Nucleus accumbens (tissue), 56 donors: ENCODE results near the gene NDUFB7.
"Not testable (repeated sequence)": the region's sequence is repeated elsewhere in the genome, so short reads cannot be mapped to it uniquely, and the experiment has no call there.

ENCODE experiments used
- DNase-seq, 56 donors: peaks; one replicate each; lab custom pipeline; 2025; lab: John Stamatoyannopoulos, UW

NDUFB7 gene

DNA sequence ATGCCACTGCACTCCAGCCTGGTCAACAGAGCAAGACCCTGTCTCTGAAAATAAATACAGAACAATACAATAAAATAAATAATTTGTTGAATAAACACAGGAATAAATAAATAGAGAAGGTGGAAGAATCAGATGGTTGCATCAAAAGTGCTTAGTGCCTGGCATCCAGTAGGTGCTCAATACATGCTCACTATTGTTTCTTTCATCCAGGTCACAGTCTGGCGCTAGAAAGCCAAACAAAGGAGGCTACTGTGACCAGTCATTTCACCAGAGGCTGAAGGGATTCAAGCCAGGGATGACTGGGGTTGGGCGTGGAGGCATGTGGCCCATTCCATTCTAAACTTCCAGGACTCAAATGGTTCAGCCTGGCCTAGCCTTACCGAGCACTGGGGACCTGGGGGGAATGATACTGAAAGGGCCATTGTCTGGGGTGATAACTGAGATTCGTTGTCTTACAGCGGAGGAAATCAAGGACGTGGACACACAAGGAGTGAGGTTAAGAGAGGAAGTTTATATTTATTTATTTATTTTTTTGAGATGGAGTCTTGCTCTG, 3.6 kb upstream of the NDUFB7 start:
- no peak for DNase-seq

DNA sequence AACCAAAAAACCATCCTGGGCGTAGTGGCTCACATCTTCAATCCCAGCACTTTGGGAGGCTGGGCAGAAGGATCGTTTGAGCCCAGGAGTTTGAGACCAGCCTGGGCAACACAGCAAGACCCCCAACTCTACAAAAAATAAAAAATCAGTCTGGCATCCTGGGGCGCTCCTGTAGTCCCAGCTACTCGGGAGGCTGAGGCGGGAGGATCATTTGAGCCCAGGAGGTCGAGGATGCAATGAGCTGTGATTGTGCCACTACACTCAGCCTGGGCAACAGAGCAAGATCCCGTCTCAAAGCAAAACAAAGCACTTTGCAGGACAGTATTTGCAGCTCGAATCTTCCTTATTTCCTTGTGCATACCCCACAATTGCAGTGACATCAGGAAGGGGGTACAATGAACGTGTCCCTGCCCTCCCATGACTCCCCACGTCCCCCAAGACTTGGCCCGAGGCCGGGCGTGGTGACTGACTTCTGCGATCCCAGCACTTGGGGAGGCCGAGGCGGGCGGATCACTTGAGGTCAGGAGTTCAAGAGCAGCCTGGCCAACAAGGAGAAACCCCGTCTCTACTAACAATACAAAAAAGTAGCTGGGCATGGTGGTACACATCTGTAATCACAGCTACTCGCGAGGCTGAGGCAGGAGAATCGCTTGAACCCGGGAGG, 870 bp downstream of the NDUFB7 start:
- no peak for DNase-seq

DNA sequence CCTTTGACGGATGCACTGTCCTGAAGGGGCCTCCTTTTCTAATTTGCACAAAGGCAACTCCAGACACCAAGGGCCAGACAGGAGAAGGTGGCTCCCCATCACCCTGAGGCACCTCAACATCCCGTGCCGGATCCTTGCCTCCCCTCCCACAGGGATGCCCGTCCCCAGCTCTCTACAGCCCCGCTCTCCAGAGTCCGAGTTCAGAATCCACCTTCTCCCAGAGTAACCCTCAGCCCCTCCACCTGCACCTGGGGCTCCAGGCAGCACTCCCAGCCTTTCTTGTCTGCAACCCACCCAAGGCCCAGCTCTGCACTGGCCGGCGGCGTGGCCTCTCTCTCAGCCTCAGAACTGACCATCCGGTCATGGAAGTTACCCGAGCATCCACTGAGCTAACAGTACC, 4.8 kb downstream of the NDUFB7 start:
- no peak for DNase-seq

DNA sequence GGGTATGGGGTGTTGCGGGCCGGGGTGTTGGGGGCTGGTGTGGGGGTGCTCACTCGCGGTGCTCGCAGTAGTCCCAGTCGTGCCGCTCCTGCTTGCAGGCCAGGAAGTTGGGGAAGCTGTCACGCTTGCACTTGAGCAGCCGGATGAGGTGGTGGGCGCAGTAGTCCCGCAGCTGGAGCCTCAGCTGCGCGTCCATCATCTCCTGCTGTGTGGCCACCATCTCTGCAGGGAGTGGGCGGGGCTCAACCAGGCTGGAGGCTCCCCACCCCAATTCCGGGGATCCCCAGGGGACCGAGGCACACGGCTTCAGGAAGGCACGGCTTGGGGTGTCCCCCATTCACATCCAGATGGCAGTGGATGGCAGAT, 5.2 kb downstream of the NDUFB7 start:
- no peak for DNase-seq

DNA sequence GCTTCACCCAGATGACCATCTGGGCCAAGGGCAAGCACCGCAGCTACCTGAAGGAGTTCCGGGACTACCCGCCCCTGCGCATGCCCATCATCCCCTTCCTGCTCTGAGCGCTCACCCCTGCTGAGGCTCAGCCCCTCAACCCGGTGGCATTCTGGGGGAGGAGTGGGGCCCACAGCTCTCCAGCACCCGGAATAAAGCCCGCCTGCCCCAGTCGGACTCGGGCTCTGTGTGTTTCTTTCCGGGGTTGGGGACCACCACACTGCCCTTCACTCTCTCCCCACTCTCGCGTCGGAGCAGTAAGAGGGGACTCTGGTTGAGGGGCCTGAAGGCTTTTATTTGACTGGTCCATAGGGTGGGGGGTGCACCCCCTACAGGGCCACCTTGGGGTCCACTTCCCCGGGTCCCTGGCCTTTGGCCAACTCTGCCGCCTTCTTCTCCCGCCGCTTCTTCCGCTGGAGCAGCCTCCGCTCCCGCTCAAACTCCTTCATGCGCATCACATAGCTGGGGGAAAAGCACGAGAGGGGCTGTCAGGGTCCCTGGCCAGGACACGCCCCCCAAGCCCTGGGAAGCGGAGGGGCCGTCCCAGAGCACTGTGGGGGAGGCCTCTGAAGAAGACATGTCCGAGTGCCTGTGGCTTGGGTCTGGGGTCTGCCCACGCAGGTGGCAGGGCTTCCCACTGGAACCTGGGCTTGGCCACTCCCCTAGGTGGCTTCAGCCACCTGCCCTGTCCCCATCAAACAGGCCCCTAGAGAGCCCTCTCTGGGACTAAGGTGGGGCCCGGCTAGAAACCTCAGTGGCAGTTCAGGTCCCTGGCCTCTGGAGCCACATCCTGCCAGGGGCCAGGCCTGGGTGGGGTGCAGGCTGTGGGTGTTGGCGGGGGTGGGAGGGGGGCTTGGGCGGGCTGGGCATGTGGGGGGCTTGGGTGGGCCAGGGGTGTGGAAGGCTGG, 5.8 kb downstream of the NDUFB7 start:
- no peak for DNase-seq

DNA sequence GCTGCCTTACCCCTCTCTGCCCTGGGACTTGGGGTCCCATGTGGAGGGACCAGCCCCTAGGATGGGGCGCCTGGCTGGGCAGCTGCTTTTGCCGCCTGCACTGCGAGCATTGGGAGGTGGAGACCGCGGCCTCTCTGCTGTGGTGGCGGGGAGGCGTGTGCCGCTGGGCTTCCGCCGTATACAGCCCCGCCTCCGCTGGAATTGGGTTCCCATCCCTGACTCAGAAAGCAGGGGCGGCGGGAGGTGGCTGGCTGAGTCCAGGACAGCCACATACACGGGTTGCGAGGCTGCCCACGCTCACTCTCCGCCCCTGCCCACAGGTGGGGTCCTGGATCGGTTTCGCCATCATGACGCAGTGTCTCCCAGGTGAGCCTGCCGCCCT, 6.6 kb downstream of the NDUFB7 start:
- no peak for DNase-seq

DNA sequence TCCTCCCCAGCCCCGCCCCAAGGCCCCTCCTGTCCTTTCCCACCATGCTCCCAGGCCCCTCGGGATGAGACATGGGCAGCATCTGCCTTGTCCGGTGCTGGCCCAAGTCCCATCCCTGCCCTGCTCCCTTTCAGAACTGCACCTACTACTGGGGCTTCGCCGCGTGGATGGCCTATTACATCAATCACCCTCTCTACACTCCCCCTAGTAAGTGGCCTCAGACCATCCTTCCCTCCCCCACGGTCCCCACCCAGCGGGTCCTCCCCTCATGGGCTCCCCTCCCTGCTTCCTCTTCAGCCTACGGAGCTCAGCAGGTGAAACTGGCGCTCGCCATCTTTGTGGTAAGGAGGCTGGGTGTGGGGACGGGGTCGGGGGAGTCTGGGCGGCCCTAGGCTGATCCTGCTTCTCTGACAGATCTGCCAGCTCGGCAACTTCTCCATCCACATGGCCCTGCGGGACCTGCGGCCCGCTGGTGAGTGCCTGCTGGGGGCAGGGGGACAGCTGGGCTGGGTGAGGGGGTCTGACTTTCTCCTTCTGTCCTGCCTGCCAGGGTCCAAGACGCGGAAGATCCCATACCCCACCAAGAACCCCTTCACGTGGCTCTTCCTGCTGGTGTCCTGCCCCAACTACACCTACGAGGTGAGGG, 7.1 kb downstream of the NDUFB7 start:
- not testable (repeated sequence) for DNase-seq

DNA sequence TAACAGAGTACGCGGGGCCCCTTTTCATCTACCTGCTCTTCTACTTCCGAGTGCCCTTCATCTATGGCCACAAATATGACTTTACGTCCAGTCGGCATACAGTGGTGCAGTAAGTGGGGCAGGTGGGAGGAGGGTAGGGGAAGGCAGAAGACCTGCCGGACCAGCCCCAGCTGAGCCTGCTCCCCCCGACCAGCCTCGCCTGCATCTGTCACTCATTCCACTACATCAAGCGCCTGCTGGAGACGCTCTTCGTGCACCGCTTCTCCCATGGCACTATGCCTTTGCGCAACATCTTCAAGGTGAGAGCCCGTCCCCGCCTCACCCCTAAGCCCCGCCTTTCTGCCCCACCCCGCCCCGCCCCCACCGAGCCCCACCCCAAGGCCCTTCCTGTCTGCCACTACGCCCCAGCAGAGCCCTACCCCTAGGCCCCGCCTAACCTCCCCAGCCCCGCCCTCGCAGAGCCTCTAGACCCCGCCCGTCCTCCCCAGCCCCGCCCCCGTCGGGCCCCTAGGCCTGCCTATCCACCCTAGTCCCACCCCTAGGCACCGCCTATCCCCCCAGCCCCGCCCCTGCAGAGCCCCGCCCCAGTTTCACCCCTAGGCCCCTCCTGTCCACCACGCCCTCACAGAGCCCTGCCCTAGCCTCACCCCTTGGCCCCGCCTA, 7.7 kb downstream of the NDUFB7 start:
- DNase-seq: no peak

DNA sequence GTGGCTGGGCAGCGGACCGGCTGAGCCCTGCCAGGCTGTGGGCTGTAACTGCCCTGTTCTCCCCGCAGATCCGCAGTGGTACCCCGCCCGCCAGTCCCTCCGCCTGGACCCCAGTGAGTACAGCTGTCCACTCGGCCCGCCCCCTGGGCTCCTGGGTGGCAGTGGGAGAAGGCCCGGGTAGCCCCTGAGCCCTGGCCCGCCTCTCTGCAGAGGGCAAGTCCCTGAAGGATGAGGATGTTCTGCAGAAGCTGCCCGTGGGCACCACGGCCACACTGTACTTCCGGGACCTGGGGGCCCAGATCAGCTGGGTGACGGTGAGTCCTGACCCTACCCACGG, 8.3 kb downstream of the NDUFB7 start:
- DNase-seq: no peak

DNA sequence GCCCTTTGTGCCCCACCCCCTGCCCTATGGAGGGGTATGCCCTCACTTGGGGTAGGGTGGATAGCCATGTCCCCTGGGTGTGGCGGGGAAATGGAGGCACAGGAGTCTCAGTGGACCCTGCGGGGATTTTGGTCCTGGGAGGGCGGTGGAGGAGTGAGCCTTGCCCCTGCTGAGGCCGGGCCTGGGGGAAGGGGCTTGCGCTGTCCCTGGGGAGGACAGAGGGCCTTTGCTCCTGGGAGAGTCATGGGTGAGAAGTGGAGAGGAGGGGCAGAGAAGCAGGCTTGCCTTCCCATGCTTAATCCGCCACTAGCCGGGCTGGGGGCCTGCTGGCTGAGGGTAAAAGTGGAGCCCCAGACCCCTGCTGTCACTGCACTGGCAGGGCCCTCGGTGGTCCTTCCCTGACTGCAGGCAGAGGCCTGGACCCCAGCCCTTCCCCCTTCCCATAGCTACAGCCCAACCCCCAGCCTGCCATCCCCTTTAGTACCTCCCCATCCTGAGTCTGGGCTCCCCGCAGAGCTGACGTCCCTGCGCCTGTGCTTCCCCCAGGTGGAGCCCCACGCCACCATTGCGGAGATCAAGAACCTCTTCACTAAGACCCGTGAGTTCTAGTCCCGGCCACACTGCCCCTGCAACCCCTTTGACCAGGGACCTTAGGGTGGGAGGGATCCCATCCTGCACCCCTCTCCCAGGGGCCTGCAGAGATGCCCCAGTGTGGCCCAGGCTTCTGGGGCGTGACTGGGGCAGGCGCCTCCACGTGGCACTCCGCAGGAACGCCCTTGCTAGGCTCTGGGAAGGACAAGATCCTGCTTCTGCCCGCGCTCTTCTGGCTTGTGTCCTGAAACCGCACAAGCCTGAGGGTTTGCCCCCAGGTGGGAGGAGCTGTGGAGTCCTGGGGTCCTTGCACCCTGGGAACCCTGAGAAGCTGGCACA, 8.9 kb downstream of the NDUFB7 start:
- DNase-seq: no peak

DNA sequence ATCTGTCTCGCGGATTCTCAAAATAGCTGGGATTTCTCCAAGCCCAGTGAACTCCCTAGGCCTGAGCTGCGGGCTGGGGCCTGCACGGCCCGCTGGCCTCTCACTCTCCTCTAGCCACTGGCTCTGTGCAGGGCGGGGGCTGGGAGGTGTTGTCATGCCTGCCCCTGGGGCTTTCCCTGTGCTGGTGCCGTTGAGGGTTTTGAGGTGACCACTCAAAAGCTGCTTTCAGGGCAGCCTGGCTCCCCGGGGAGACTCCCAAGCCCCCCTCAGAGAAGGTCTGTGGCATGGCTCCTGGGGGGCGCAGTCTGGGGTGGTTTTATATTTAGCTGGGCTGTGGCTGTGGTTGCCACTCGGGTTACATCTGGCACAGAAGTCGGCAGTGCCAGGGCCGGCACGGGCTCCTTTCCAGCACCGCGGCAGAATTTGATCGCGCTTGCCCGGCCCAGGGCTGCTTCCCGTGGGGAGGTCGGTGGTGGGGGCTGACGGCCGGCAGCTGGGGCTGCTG, 10.0 kb downstream of the NDUFB7 start:
- DNase-seq: peak in 46 of 56 donors; percentile 11 to 78 (median 62)

DNA sequence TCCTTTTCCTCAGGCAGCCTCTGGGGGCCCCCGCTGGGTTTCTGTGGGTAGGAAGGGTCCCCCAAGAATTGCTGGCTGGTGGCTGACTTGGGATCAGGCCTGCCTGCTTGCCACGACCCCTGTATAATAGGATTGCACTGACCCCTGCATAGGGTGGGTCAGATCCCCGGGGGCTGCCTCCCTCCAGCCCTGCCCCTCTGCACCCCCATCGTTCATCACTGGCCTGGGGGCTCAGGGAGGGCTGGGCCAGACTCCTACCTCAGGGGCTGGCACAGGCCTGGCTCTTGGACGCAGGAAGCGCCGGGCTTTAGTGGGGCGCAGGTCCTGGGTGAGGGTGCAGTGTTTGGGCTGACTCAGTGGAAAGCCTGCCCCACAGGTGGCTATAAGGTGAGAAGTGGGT, 10.6 kb downstream of the NDUFB7 start:
- no peak for DNase-seq

DNA sequence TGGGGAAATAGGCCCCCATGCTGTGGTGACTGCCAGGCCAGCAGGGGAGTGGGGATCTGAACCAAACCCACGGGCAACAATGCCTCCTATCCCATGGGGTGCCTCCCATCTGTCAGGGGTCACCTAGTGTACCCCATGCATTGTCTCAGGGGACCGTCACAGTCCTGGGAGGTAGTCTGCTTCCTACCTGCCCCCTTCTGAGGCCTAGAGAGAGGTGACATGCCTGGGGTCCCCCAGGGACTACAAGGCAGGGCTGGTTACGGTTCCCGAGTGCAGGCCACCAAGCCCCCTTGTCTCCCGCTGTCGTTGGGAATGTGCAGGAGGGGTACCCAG, 11.1 kb downstream of the NDUFB7 start:
- no peak for DNase-seq

DNA sequence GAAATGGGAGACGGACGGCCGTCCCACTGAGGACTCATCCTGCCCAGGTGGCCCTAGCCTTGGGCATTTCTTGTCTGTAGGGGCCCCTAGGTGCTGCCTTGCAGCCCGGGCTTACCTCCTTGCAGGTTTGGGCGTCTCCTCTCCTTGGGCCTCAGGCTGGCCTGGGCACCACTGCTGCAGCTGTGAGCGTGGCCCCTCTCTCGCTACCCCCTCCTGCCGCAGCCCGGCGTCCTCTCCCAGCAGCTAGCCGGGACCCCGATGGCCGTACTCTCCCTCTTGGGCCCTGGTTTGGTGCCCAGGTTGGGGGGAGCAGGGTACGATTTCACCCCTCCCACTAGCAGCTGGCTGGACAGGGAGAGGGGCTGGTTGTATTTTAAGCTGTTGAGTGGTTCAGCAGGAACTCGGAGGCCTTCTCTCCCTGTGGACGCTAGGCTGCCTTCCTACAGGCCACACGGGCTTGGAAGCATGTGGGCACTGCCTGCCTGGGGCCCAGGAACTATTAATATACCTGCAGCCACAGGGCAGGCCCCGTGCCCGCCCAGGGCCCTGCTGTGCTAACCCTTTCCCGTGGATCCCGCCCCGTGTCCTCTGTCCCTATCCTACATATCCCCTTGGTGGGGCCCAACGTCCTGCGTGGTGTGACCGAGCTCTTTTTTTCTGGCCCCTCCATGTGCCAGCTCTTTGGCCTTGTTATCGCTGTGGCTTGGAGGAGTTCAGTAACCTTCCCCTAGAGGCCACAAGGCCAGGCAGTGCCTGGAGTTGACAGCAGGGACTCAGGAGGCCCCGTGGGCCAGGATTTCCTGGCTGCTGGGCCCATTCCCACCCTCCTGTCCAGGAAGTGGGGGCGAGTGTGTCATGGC, 11.7 kb downstream of the NDUFB7 start:
- no peak for DNase-seq

DNA sequence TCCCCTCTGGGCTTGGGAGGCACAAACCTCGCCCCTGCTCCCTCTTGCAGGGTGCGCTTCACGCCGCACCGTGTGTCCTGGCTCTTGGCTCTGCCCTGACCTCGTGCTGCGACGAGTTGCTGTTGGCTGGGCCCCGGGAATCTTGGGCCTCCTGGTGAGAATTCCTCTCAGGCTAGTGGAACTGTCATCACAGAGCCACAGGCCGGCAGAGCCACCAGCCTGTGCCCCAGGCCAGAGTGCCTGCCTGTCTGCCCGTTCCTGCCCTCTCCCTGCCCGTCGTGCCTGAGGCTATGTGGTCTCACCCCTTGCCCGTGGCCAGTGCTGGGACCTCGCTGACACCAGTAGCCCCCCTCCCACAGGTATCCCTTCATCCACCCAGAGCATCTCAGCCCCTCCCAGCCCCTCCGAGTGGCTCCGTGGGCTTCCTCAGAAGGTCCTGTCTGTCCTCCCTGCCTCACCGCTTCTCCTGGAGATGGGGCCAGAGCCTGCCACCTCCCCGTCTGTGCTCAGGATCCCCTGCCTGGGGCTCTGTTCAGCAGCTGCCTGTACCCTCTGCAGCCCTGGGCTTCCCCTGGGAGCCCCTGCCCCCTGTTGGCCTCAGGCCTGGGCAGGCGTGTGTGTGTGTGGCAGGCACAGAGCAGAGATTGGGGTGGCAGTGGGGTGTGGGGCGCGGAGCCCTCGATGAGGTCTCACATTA, 13.3 kb downstream of the NDUFB7 start:
- no peak for DNase-seq

DNA sequence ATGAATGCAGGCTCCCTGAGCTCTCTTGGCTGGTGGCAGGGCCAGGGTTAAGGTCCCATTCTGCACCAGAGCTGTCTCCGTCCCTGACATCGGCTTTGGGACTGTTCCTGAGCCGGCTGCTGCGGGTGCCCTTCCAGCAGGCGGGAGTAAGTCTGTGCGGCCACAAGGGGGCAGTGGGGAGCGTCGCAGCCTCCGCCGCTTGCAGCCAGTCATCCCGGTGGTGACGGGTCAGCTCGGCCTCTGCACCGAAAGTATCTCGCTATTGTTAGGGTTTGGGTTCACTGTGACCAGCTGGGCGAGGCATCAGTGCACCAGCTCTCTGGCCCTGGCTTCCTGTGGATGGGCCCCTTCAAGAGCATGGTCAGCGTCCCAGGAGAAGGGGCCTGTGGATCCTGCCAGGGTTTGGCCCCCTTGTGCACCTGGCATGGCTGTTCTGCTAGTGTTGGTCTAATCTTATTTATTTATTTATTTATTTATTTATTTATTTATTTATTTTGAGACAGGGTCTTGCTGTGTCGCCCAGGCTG, 15.1 kb downstream of the NDUFB7 start:
- peak in 52 of 56 donors; percentile 15 to 85 (median 69) for DNase-seq

DNA sequence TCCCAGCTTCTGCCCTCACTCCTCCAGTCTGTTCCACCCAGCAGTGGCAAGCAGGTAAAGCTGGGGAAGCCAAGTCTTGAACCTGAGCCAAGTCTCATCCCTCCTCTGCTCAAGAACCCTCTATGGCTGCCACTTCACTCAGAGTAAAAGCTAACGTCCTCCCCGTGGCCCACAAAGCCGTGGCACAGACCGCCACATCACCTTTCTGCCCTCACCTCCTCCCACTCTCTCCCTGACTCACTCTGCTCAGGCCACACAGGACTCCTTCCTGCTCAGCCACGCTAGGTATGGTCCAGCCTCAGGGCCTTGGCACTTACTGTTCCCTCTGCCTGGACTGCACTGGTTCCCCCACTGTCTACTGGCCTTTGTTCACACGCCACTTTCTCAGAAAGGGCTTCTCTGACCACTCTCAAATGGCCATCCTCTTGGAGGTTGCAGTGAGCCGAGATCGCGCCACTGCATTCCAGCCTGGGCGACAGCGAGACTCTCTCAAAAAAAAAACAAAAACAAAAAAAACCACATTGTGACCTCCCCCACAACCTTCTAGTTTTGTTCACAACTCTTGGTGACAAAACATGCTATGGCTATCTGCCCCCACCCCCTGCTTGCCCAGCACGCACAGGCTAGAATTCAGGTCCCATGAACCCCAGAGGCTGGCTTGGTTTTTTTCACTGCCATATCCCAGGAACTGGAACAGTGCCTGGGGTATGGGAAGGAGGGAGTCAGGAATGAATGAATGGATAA, 15.8 kb downstream of the NDUFB7 start:
- DNase-seq: no peak
